Tibial artery (tissue), 4 donors: Measurements from ENCODE around the gene PLEKHB2.

Source experiments
- DNase-seq, 2 donors: peaks; one replicate each; pipeline ENCODE4 v3.0.0-alpha.2; 2019
- H3K27ac ChIP-seq, 2 donors: fragments of 200-600 bp; sonication (generic) in 1 of 2; 1 replicate in 1 of 2; 2 replicates in 1 of 2; pipeline ENCODE4 v1.5.1; 2018 to 2019; ENCODE audit warnings: mild to moderate bottlenecking in 1 of 2
- H3K27me3 ChIP-seq, 2 donors: fragments of 200-600 bp; sonication (generic) in 1 of 2; one replicate each; pipeline versions ENCODE4 v1.5.1 to v1.6.0; 2016 to 2019
- H3K36me3 ChIP-seq, 3 donors: fragments of 200-600 bp; sonication (generic) in 2 of 3; one replicate each; pipeline ENCODE4 v1.5.1; 2016 to 2019; ENCODE audit warnings: mild to moderate bottlenecking in 2 of 3
- H3K4me1 ChIP-seq, 4 donors: fragments of 200-600 bp; sonication (generic) in 2 of 4; 1 replicate in 3 of 4; 2 replicates in 1 of 4; pipeline ENCODE4 v1.5.1; 2016 to 2019
- H3K4me3 ChIP-seq, 2 donors: fragments of 200-600 bp; sonication (generic) in 1 of 2; 1 replicate in 1 of 2; 2 replicates in 1 of 2; pipeline ENCODE4 v1.5.1; 2018 to 2019; ENCODE audit warnings: mild to moderate bottlenecking in 2 of 2
- H3K9me3 ChIP-seq, 3 donors: fragments of 200-600 bp; sonication (generic) in 1 of 3; one replicate each; pipeline ENCODE4 v1.5.1; 2016 to 2019
- CTCF ChIP-seq, 2 experiments: fragments of 200-600 bp in 1 of 2; fragments of 450-650 bp in 1 of 2; IDR thresholded peaks; one replicate each; pipeline ENCODE4 v1.5.1; 2017 to 2019; ENCODE audit warnings: antibody characterized with exemption in 2 of 2, mild to moderate bottlenecking in 1 of 2, moderate library complexity in 1 of 2
- intact Hi-C: fragments of 100-400 bp; cut with DNase I; formaldehyde crosslinking; loops from one replicate; pipeline ENCODE4 v1.15.0; 2023; ENCODE audit warnings: low total_unique reads

Gene PLEKHB2

GRCh38 chr2:131140581-131140980 is 35.4 kb downstream of the PLEKHB2 start:
- Histone ChIP-seq H3K36me3 (peaks cover 20 to 63% (median 52%) of the 10 kb centered on the region in 3 donors), H3K9me3 (no peaks in the 10 kb centered on the region), H3K27me3 (no peaks in the 10 kb centered on the region), H3K4me1 (no peaks in the 10 kb centered on the region), H3K27ac (no peak overlapping the region), H3K4me3 (no peak overlapping the region)
- no peak for TF ChIP-seq CTCF (IDR thresholded peaks at IDR 0.05)
- no peak for DNase-seq
- intact Hi-C loops = no loop called here

- no peak for TF ChIP-seq CTCF (IDR thresholded peaks at IDR 0.05)
- no peaks in the 10 kb centered on the region for H3K27me3 ChIP-seq
- no peak overlapping the region for H3K4me3 ChIP-seq
- H3K36me3 ChIP-seq = peaks cover 29 to 81% (median 61%) of the 10 kb centered on the region in 3 donors
- H3K9me3 ChIP-seq = no peaks in the 10 kb centered on the region
- intact Hi-C loops = no loop called here
- no peak for DNase-seq
- no peak overlapping the region for H3K27ac ChIP-seq
- no peaks in the 10 kb centered on the region for H3K4me1 ChIP-seq
These were observed 37.7 kb downstream of the PLEKHB2 start for GRCh38 chr2:131142849-131143248.

GRCh38 chr2:131143803-131144202 is 38.7 kb downstream of the PLEKHB2 start:
- no peak for DNase-seq
- H3K4me1 ChIP-seq = no peaks in the 10 kb centered on the region
- intact Hi-C loops = no loop called here
- peaks cover 36 to 85% (median 70%) of the 10 kb centered on the region in 3 donors for H3K36me3 ChIP-seq
- TF ChIP-seq CTCF (IDR thresholded peaks at IDR 0.05) = no peak
- no peaks in the 10 kb centered on the region for H3K9me3 ChIP-seq
- no peak overlapping the region for H3K27ac ChIP-seq
- no peaks in the 10 kb centered on the region for H3K27me3 ChIP-seq
- H3K4me3 ChIP-seq = no peak overlapping the region

- Histone ChIP-seq H3K4me3 (no peak overlapping the region), H3K36me3 (peaks cover 39 to 85% (median 71%) of the 10 kb centered on the region in 3 donors), H3K27ac (no peak overlapping the region), H3K27me3 (no peaks in the 10 kb centered on the region), H3K9me3 (no peaks in the 10 kb centered on the region), H3K4me1 (no peaks in the 10 kb centered on the region)
- TF ChIP-seq CTCF (IDR thresholded peaks at IDR 0.05) = no peak
- no peak for DNase-seq
- intact Hi-C loops = no loop called here
These were observed 39.9 kb downstream of the PLEKHB2 start for GRCh38 chr2:131145040-131145439.

- Histone ChIP-seq H3K27me3 (no peaks in the 10 kb centered on the region), H3K9me3 (no peaks in the 10 kb centered on the region), H3K36me3 (peaks cover 36 to 85% (median 66%) of the 10 kb centered on the region in 3 donors), H3K4me3 (no peak overlapping the region), H3K4me1 (no peaks in the 10 kb centered on the region), H3K27ac (no peak overlapping the region)
- intact Hi-C loops = no loop called here
- no peak for TF ChIP-seq CTCF (IDR thresholded peaks at IDR 0.05)
- no peak for DNase-seq
These were observed 41.1 kb downstream of the PLEKHB2 start for GRCh38 chr2:131146231-131146630.

- H3K27me3 ChIP-seq = no peaks in the 10 kb centered on the region
- no peak for TF ChIP-seq CTCF (IDR thresholded peaks at IDR 0.05)
- no peak for DNase-seq
- no peak overlapping the region for H3K4me3 ChIP-seq
- peaks cover 36 to 85% (median 66%) of the 10 kb centered on the region in 3 donors for H3K36me3 ChIP-seq
- intact Hi-C loops = no loop called here
- H3K9me3 ChIP-seq = no peaks in the 10 kb centered on the region
- no peak overlapping the region for H3K27ac ChIP-seq
- no peaks in the 10 kb centered on the region for H3K4me1 ChIP-seq
These were observed 41.6 kb downstream of the PLEKHB2 start for GRCh38 chr2:131146749-131147148.
